ENCODE data around the gene PPFIBP1.

DNA sequence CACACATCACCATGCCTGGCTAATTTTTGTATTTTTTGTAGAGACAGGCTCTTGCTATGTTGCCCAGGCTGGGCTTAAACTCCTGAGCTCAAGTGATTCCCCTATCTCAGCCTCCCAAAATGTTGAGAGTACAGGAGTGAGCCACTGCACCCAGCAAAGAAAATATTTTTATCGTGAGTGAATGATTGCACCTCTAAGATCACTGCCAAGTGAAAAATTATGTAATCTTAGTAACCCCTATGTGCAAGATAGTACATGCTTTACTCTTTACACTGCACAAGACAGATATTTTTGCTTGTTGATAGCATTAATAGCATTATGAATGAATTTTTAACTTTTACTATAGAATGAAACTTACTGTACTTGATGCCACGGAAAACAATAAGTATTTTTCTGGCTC, 183.2 kb downstream of the PPFIBP1 start:
- TF ChIP-seq POLR2AphosphoS5 (IDR thresholded peaks at IDR 0.05; ENCODE audit: low read depth, low read length) (no peak), TAF1 (IDR thresholded peaks at IDR 0.05; ENCODE audit: borderline replicate concordance, low read depth, low read length) (no peak)

All from GM12892 (cell line).